HepG2 (cell line): ENCODE data around the gene SIGLECL1. TPM values are rescaled to one million over a fixed set of nuclear protein-coding genes. Genes with fewer than 3 reads are reported as not detected.

Experiments
- ATAC-seq: fragments of 200-7000 bp; cut with Tn5 transposase; 3 replicates; pipeline ENCODE4 v1.9.1; 2020; ENCODE audit warnings: mild to moderate bottlenecking, moderate library complexity
- BruUV-seq: library from RNA; stranded (reverse); fragments of 400-500 nt; replicated peaks from 2 replicates; lab custom pipeline; 2021; lab: Mats Ljungman, UMichigan
- CTCF ChIA-PET: fragments of 300-600 bp; formaldehyde crosslinking; extraction: SDS; loops from one replicate; lab custom pipeline; 2021; ENCODE audit warnings: low total read pairs, inconsistent platforms, low intra/inter-chr PET ratio; lab: Yijun Ruan, JAX
- POLR2A ChIA-PET: fragments of 350-600 bp; sonication (Branson Sonifier 250); formaldehyde crosslinking; loops from one replicate; lab custom pipeline; 2020; ENCODE audit warnings: antibody characterized with exemption, inconsistent platforms; lab: Yijun Ruan, JAX
- DNase-seq: peaks from one replicate; pipeline ENCODE4 v3.0.0-alpha.2; 2015; ENCODE audit warnings: low spot score
- FAIRE-seq: peaks from 3 replicates; lab custom pipeline; 2011; peaks lifted over from hg19 to GRCh38; lab: Jason Lieb, UNC
- H2AFZ ChIP-seq: one replicate; pipeline ENCODE4 v1.6.1; 2011; ENCODE audit warnings: low read length, inconsistent platforms
- H3K27ac ChIP-seq: fragments of 300-600 bp; 3 replicates; pipeline ENCODE4 v1.8.0; 2011; ENCODE audit warnings: mixed run types, mild to moderate bottlenecking, mixed read lengths, low read length, inconsistent platforms; ENCODE audit not compliant: insufficient read depth; ENCODE audit errors: extremely low read length
- H3K27me3 ChIP-seq, 2 experiments: fragments of 200-600 bp in 1 of 2; 2 replicates in 1 of 2; 3 replicates in 1 of 2; pipeline versions ENCODE4 v1.6.0 to v1.8.0; 2011; ENCODE audit warnings: low read length in 2 of 2, mild to moderate bottlenecking in 2 of 2, moderate library complexity in 2 of 2, inconsistent platforms in 1 of 2; ENCODE audit not compliant: insufficient read depth in 2 of 2, control insufficient read depth in 1 of 2
- H3K36me3 ChIP-seq, 2 experiments: fragments of 200-600 bp in 1 of 2; replicated peaks in 1 of 2; 2 replicates in 1 of 2; 3 replicates in 1 of 2; pipeline versions ENCODE4 v1.5.1 to v1.8.0; 2011; ENCODE audit warnings: low read length in 2 of 2, inconsistent platforms in 1 of 2; ENCODE audit not compliant: insufficient read depth in 2 of 2, control insufficient read depth in 1 of 2
- H3K4me1 ChIP-seq: 2 replicates; pipeline ENCODE4 v1.5.1; 2012; ENCODE audit warnings: low read length, inconsistent platforms; ENCODE audit not compliant: insufficient read depth
- H3K4me2 ChIP-seq: 2 replicates; pipeline ENCODE4 v1.6.0; 2011; ENCODE audit warnings: low read depth, low read length, inconsistent platforms
- H3K4me3 ChIP-seq, 3 experiments: fragments of 200-600 bp in 1 of 3; sonication (generic), shearing (Covaris generic) in 1 of 3; replicated peaks in 1 of 3; 2 replicates each; pipeline ENCODE4 v1.5.1; 2011 to 2016; ENCODE audit warnings: low read length in 3 of 3, inconsistent platforms in 2 of 3, low read depth in 2 of 3, mild to moderate bottlenecking in 2 of 3, control low read depth in 1 of 3, mixed read lengths in 1 of 3; ENCODE audit not compliant: insufficient read depth in 1 of 3
- H3K79me2 ChIP-seq: one replicate; pipeline ENCODE4 v1.6.1; 2011; ENCODE audit warnings: low read length, inconsistent platforms; ENCODE audit not compliant: insufficient read depth
- H3K9ac ChIP-seq: 2 replicates; pipeline ENCODE4 v1.6.0; 2011; ENCODE audit warnings: mild to moderate bottlenecking, low read depth, low read length, inconsistent platforms; ENCODE audit not compliant: insufficient read depth
- H3K9me3 ChIP-seq: 2 replicates; pipeline ENCODE4 v1.5.1; 2012; ENCODE audit warnings: mild to moderate bottlenecking, low read length
- H4K20me1 ChIP-seq: 2 replicates; pipeline ENCODE4 v1.6.0; 2011; ENCODE audit warnings: inconsistent platforms, mild to moderate bottlenecking, low read length, moderate library complexity; ENCODE audit not compliant: insufficient read depth
- LCORL ChIP-seq, 2 experiments: fragments of 450-650 bp in 1 of 2; sonication (generic) in 1 of 2; formaldehyde crosslinking in 1 of 2; IDR thresholded peaks; 2 replicates each; pipeline versions ENCODE4 v1.5.0 to v1.6.1; 2017 to 2020; ENCODE audit warnings: antibody characterized with exemption in 1 of 2, missing genetic modification reagents in 1 of 2
- MEF2D ChIP-seq: sonication (generic); formaldehyde crosslinking; IDR thresholded peaks from 2 replicates; pipeline ENCODE4 v1.5.1; 2020; ENCODE audit warnings: mild to moderate bottlenecking, missing genetic modification reagents
- SETDB1 ChIP-seq: sonication (generic); formaldehyde crosslinking; IDR thresholded peaks from 2 replicates; pipeline ENCODE4 v1.5.1; 2020; ENCODE audit warnings: missing genetic modification reagents, mild to moderate bottlenecking, borderline replicate concordance
- XRCC5 ChIP-seq: fragments of 200-400 bp; formaldehyde crosslinking; optimal IDR thresholded peaks from 2 replicates; pipeline ENCODE3; 2017; ENCODE audit warnings: mild to moderate bottlenecking, low read length
- ZNF431 ChIP-seq: sonication (generic); formaldehyde crosslinking; IDR thresholded peaks from 2 replicates; pipeline ENCODE4 v1.9.0; 2022; ENCODE audit warnings: missing genetic modification reagents, low read depth, mild to moderate bottlenecking, borderline replicate concordance
- in situ Hi-C: cut with HindIII; loops from 2 replicates; pipeline ENCODE4 v1.10.0; 2017; ENCODE audit warnings: low pct_unique_long_range_greater_than_20kb; ENCODE audit not compliant: extremely low pct_ligation_motif_present
- intact Hi-C: fragments of 100-400 bp; cut with micrococcal nuclease; formaldehyde crosslinking; loops from one replicate; pipeline ENCODE4 v1.10.0; 2022; ENCODE audit not compliant: unreplicated experiment
- polyA plus RNA-seq, 8 experiments: library from polyadenylated mRNA; depleted of rRNA in 3 of 8; stranded (reverse) in 7 of 8; unstranded in 1 of 8; fragments of >200 nt; fragmentation: Illumina TruSeq in 4 of 8; extraction: Trizol in 4 of 8; gene quantifications; 2 replicates each; pipeline versions ENCODE4 v1.2.1 to v1.2.3, GENCODE V29; 2011 to 2016; ENCODE audit warnings: low read depth in 4 of 8, missing spikeins in 1 of 8, mixed read lengths in 1 of 8; ENCODE audit not compliant: insufficient read depth in 1 of 8
- total RNA-seq, 5 experiments: library from RNA; depleted of rRNA; stranded (reverse); fragments of >200 nt; fragmentation: Illumina TruSeq; extraction: Trizol; gene quantifications; 2 replicates each; pipeline ENCODE4 v1.2.3, GENCODE V29; 2016; ENCODE audit warnings: low read depth in 1 of 5
- TF ChIP-seq, protein P1 (sequence below): sonication (generic); formaldehyde crosslinking; IDR thresholded peaks from one replicate; pipeline ENCODE4 v1.5.1; 2020; ENCODE audit warnings: mild to moderate bottlenecking, missing genetic modification reagents; ENCODE audit errors: not compliant biosample characterization

Gene SIGLECL1
- total and polyA plus RNA-seq, 2 of the 13 experiments (the other 11 are each of a cell fraction or from before 2014, with no cell fraction given): not detected

GRCh38 chr19:51219971-51220370 is 30.9 kb upstream of the SIGLECL1 start (continued):
- TF ChIP-seq SETDB1 (CRISPR knock-in tag) (no peak), XRCC5 (no peak)

DNA sequence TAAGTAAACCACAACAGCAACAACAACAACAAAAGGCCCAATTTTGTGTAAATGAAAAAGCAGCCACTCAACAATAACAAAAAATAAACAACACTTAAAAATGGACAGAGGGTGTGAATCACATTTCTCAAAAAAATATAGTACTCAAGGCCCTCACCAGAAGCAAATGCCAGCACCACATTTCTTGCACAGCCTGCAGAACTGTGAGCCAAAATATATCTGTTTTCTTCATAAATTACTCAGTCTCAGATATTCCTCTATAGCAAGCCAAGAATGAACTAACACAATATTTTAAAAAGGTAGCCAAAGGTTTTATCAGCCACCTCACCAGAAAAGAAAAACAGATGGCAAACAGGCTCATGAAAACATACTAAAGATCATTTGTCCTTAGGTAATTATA is 29.9 kb upstream of the SIGLECL1 start:
- no peak for ATAC-seq

More for the DNA sequence above, 29.9 kb upstream of the SIGLECL1 start:
- Histone ChIP-seq H3K9me3 (no peaks in the 10 kb centered on the region), H4K20me1 (no peaks in the 10 kb centered on the region), H3K4me2 (no peak overlapping the region), H3K9ac (no peak overlapping the region), H3K79me2 (no peaks in the 10 kb centered on the region), H3K27me3 (peaks cover 0 to 2% of the 10 kb centered on the region in 2 experiments; a peak in 1 of 5 replicates), H3K4me1 (no peaks in the 10 kb centered on the region), H3K4me3 (no peak overlapping the region), H2AFZ (no peak overlapping the region), H3K36me3 (no peaks in the 10 kb centered on the region), H3K27ac (no peak overlapping the region)
- CTCF ChIA-PET: no interaction called here
- FAIRE-seq (no peak), DNase-seq (no peak)
- TF ChIP-seq MEF2D (CRISPR knock-in tag) (no peak), ZNF431 (no peak), LCORL (IDR thresholded peaks at IDR 0.05) (no peak), LCORL (CRISPR knock-in tag; IDR thresholded peaks at IDR 0.05) (no peak)
- TF ChIP-seq, protein P1, sequence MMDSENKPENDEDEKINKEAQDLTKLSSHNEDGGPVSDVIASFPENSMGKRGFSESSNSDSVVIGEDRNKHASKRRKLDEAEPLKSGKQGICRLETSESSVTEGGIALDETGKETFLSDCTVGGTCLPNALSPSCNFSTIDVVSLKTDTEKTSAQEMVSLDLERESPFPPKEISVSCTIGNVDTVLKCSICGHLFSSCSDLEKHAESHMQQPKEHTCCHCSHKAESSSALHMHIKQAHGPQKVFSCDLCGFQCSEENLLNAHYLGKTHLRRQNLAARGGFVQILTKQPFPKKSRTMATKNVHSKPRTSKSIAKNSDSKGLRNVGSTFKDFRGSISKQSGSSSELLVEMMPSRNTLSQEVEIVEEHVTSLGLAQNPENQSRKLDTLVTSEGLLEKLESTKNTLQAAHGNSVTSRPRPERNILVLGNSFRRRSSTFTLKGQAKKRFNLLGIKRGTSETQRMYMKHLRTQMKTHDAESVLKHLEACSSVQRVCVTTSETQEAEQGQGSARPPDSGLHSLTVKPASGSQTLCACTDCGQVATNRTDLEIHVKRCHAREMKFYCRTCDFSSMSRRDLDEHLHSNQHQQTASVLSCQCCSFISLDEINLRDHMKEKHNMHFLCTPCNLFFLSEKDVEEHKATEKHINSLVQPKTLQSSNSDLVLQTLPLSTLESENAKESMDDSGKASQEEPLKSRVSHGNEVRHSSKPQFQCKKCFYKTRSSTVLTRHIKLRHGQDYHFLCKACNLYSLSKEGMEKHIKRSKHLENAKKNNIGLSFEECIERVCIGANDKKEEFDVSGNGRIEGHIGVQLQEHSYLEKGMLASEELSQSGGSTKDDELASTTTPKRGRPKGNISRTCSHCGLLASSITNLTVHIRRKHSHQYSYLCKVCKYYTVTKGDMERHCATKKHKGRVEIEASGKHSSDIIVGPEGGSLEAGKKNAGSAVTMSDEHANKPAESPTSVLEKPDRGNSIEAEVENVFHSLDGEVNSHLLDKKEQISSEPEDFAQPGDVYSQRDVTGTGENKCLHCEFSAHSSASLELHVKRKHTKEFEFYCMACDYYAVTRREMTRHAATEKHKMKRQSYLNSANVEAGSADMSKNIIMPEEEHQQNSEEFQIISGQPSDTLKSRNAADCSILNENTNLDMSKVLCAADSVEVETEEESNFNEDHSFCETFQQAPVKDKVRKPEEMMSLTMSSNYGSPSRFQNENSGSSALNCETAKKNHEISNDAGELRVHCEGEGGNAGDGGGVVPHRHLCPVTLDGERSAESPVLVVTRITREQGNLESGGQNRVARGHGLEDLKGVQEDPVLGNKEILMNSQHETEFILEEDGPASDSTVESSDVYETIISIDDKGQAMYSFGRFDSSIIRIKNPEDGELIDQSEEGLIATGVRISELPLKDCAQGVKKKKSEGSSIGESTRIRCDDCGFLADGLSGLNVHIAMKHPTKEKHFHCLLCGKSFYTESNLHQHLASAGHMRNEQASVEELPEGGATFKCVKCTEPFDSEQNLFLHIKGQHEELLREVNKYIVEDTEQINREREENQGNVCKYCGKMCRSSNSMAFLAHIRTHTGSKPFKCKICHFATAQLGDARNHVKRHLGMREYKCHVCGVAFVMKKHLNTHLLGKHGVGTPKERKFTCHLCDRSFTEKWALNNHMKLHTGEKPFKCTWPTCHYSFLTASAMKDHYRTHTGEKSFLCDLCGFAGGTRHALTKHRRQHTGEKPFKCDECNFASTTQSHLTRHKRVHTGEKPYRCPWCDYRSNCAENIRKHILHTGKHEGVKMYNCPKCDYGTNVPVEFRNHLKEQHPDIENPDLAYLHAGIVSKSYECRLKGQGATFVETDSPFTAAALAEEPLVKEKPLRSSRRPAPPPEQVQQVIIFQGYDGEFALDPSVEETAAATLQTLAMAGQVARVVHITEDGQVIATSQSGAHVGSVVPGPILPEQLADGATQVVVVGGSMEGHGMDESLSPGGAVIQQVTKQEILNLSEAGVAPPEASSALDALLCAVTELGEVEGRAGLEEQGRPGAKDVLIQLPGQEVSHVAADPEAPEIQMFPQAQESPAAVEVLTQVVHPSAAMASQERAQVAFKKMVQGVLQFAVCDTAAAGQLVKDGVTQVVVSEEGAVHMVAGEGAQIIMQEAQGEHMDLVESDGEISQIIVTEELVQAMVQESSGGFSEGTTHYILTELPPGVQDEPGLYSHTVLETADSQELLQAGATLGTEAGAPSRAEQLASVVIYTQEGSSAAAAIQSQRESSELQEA: no peak
- in situ Hi-C loops: no loop called here
- POLR2A ChIA-PET: no interaction called here
- BruUV-seq: no TSS peak
- intact Hi-C loops: no loop called here
